GM21529 (cell line): ENCODE results near the gene SYNDIG1L.

Experiments used
- ATAC-seq: cut with Tn5 transposase; IDR thresholded peaks from one replicate; pipeline ENCODE4 v1.9.1; 2021; ENCODE audit not compliant: unreplicated experiment

The SYNDIG1L gene

DNA sequence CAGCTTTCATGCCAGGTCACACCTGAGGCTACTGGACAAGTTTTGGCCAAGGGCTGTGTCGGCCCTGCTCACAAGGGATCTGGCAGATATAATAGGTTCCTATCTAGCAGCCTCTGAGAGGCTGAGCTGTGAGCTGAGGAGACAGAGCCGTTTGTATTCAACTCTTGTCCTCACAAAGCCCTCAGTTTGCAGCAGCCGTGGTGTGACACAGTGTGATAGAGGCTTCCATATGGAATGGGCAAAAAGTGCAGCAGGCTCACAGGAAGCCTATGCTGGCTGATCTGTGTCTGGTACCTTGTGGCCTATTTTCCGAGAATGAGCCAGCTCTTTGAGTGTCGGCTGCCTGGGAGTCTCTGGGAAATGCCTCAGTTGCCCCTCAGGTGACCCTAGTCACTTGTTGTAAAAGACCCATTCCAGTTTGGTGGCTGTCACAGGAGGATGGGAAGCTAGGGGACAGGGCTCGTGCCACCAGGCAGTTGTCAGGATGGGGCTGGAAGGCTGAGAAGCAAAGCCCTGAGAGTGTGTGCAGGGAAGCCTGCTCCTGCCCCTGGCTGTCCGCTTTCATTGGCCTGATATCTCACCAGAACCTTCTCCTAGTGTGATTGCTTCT, 61.6 kb downstream of the SYNDIG1L start:
- no peak for ATAC-seq

- ATAC-seq: no peak
Observed at GRCh38 chr14:74362361-74362915, 63.6 kb downstream of the SYNDIG1L start.

DNA sequence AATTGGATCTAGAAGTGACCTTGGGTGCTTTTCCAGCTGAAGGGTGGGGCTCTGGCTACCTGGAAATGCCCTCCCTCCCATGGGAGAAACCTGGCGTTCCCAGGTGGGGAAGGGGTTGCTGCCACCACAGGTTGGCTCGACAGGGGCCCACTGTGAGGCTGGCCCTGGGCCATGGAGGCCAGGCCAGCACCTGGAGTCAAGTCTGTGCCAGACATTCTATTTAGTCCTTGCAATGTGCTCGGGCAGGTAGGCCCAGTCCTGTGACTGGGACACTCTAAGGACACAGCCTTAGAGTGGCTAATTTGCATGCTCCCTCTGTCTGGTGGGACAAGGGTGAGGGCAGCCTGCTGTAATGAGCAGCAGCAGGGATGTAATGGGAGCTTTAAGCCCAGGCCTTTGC, 65.8 kb downstream of the SYNDIG1L start:
- ATAC-seq: no peak

DNA sequence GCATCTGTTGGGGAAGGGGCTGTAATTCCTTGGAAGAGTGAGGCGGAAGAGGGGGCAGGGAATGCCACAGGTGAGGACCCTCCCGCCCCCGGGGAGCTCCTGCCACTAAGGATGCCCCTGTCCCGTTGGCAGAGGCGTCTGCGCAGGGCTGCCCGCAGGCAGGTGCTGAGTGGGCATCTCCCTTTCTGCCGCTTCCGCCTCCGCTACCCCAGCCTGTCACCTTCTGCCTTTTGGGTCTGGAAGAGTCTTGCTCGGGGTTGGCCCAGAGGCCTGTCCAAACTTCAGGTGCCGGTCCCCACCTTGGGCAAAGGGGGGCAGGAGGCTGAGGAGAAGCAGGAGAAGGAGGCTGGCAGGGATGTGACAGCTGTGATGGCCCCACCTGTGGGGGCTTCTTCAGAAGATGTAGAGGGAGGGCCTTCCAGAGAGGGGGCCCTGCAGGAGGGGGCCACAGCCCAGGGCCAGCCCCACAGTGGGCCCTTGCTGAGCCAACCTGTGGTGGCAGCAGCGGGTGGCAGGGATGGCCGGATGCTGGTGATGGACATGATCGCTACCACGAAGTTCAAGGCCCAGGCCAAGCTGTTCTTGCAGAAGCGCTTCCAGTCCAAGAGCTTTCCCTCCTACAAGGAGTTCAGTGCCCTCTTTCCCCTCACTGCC, 67.7 kb downstream of the SYNDIG1L start:
- no peak for ATAC-seq

GRCh38 chr14:74357585-74357984, 68.4 kb downstream of the SYNDIG1L start:
- ATAC-seq: no peak

DNA sequence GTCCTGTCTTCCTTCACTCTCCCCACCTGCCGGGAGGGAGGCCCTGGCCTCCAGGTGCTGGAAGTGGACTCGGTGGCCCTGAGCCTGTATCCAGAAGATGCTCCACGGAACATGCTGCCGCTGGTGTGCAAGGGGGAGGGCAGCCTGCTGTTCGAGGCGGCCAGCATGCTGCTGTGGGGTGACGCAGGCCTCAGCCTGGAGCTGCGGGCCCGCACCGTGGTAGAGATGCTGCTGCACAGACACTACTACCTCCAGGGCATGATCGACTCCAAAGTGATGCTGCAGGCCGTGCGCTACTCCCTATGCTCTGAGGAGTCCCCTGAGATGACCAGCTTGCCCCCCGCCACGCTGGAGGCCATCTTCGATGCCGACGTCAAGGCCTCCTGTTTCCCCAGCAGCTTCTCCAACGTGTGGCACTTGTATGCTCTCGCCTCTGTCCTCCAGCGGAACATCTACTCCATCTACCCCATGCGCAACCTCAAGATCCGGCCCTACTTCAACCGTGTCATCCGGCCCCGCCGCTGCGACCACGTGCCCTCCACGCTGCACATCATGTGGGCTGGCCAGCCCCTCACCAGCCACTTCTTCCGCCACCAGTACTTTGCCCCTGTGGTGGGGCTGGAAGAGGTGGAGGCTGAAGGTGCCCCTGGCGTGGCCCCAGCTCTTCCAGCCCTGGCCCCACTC, 69.0 kb downstream of the SYNDIG1L start:
- no peak for ATAC-seq
